Muscle of leg (tissue), 11 donors: ENCODE measurements around the gene MAP7. TPM values are rescaled to one million over a fixed set of nuclear protein-coding genes. Genes with fewer than 3 reads are reported as not detected.

Experiments used
- DNase-seq: peaks from one replicate; pipeline ENCODE4 v3.0.0; 2013
- H3K27ac ChIP-seq: one replicate; pipeline ENCODE4 v1.5.1; 2013; ENCODE audit warnings: mild to moderate bottlenecking, low read length, control low read depth
- H3K27me3 ChIP-seq: one replicate; pipeline ENCODE4 v1.6.1; 2013; ENCODE audit warnings: low read length; ENCODE audit not compliant: control insufficient read depth, insufficient read depth
- H3K36me3 ChIP-seq: one replicate; pipeline ENCODE4 v1.6.1; 2013; ENCODE audit warnings: low read length; ENCODE audit not compliant: control insufficient read depth, insufficient read depth
- H3K4me1 ChIP-seq: one replicate; pipeline ENCODE4 v1.6.1; 2013; ENCODE audit warnings: low read length; ENCODE audit not compliant: control insufficient read depth, insufficient read depth
- H3K4me3 ChIP-seq: one replicate; pipeline ENCODE4 v1.5.1; 2013; ENCODE audit warnings: low read length, control low read depth
- H3K9me3 ChIP-seq: replicated peaks from 2 replicates; pipeline ENCODE4 v1.6.1; 2013; ENCODE audit warnings: low read depth, low read length; ENCODE audit not compliant: control insufficient read depth
- WGBS: methylation state at CpG from one replicate; pipeline ENCODE4 v1.1.5; 2013; ENCODE audit warnings: missing lambda C conversion rate; ENCODE audit not compliant: insufficient coverage; 5-methylcytosine and 5-hydroxymethylcytosine counted together
- polyA plus RNA-seq, 8 donors: library from polyadenylated mRNA; unstranded; fragments of 120-200 nt; gene quantifications; one replicate each; pipeline versions ENCODE4 v1.2.1 to v1.2.3, GENCODE V29; 2013; ENCODE audit warnings: inconsistent platforms in 1 of 8, low replicate concordance in 1 of 8; ENCODE audit not compliant: insufficient read length in 8 of 8, insufficient read depth in 1 of 8
- total RNA-seq: library from RNA; stranded (reverse); fragments of 120-200 nt; gene quantifications from one replicate; pipeline ENCODE4 v1.2.4, GENCODE V29; 2013

MAP7 gene
- total and polyA plus RNA-seq, 9 donors = 0.14 to 1.9 (median 0.48) TPM

DNA sequence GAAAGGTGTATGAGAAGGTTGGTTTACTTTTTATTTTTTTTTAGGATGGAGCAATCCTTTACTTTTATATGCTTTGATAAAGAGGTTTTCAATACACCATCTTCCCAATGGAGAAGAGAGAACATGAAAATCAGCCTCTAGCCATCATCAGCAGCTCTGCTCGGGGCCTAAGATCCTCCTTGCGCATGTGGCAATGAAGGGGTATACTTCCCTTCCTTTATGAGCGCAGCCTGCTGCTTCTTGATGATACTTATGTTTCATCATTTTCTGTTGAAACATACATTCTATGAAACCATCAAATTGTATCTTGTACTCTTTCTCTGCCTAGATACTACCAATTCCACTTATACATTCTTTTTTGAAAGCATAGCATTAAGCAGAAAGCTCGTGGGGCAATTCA lies 74.5 kb downstream of the MAP7 start:
- no peak for DNase-seq
- Histone ChIP-seq H3K27ac (no peak overlapping the region), H3K4me3 (no peak overlapping the region), H3K27me3 (no peaks in the 10 kb centered on the region), H3K36me3 (no peaks in the 10 kb centered on the region), H3K9me3 (no peaks in the 10 kb centered on the region), H3K4me1 (no peaks in the 10 kb centered on the region)
- 80% methylated on average over 2 of the region's 4 CpGs for WGBS

DNA sequence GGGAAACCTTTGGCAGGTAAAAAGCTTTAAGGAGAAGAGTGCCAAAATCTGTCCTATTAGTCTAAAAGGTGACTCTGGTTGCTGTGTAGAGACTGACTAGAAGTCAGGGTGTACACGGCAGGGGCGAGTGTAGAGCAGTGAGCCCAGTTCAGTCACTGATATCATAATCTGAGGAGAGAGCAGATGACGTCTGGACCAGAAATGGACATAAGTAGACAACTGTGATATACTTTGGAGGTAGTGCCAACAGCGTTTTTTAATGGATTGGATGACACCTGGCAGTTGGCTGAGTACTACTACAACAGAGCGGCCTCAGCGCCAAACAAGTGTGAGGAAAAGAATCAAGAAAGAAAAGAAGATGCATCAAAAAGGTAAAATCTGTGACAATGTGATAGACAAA lies 76.0 kb downstream of the MAP7 start:
- no peak overlapping the region for H3K27ac ChIP-seq
- no peaks in the 10 kb centered on the region for H3K27me3 ChIP-seq
- no peak overlapping the region for H3K4me3 ChIP-seq
- WGBS = 86% methylated on average over 6 of the region's 6 CpGs
- no peak for DNase-seq
- no peaks in the 10 kb centered on the region for H3K9me3 ChIP-seq
- H3K4me1 ChIP-seq = no peaks in the 10 kb centered on the region
- no peaks in the 10 kb centered on the region for H3K36me3 ChIP-seq

DNA sequence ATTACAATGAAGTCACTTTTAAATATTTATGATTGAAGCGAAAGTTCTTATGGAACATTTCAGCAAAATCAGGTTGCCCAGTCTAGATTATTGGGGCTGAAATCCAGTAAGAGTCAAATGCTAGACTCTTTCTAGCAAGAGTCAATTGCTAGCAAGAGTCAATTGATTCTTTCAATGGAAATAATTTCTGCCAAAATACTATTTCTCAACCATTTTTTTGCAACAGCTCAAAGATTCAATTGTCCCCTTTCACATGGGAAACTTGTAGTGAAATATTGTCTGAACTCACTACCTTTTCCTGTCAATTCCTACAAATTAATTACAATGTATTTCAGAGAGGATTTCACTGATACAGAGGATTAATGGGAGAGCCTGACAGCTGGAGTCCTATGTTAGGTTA lies 78.3 kb downstream of the MAP7 start:
- no peaks in the 10 kb centered on the region for H3K27me3 ChIP-seq
- no peak overlapping the region for H3K27ac ChIP-seq
- no peak overlapping the region for H3K4me3 ChIP-seq
- no peak for DNase-seq
- no CpG with 5 or more reads among the region's 1 CpG for WGBS
- no peaks in the 10 kb centered on the region for H3K36me3 ChIP-seq
- H3K9me3 ChIP-seq = no peaks in the 10 kb centered on the region
- H3K4me1 ChIP-seq = no peaks in the 10 kb centered on the region

DNA sequence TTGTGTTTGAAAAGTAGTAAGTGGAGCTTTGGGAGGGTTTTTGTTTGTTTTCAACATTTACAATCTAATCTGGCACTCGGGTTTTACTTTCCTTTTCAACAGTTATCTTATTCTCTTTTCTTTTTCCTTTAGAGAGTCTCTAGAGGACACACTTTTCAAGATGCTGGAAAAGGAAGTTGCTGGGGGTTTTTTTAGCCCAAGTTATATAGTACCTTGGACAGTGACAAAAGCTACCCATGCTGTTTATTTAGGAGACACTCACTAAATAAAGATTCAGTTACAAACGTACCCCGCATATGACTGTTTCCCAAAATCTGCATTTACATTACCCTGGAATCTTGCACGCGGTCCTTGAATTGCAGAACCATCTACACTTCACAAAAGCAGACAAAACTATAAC lies 78.8 kb downstream of the MAP7 start:
- H3K36me3 ChIP-seq = no peaks in the 10 kb centered on the region
- DNase-seq = peak; percentile 3
- WGBS = 56% methylated on average over 4 of the region's 5 CpGs
- H3K27me3 ChIP-seq = no peaks in the 10 kb centered on the region
- H3K4me3 ChIP-seq = no peak overlapping the region
- H3K27ac ChIP-seq = no peak overlapping the region
- no peaks in the 10 kb centered on the region for H3K9me3 ChIP-seq
- no peaks in the 10 kb centered on the region for H3K4me1 ChIP-seq

DNA sequence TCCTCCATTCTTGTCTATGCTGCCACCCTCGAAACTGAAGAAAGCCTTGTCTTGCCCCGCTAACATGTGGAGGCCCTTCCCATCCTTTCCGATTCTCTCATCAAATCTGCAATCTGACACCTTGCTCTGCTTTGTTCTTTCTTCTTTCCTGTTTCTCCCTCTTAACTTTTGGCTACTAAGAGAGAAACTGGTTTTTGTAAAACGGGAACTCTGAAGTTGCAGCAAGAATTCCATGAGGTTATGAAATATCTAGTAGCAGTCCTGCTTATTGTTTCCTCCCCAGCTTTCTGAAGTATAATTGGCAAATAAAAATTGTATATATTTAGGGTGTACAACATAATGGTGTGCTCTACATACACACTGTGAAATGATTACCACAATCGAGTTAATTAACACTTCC lies 80.2 kb downstream of the MAP7 start:
- no peaks in the 10 kb centered on the region for H3K4me1 ChIP-seq
- H3K4me3 ChIP-seq = no peak overlapping the region
- no peaks in the 10 kb centered on the region for H3K36me3 ChIP-seq
- 60% methylated on average over 3 of the region's 5 CpGs for WGBS
- no peaks in the 10 kb centered on the region for H3K9me3 ChIP-seq
- H3K27me3 ChIP-seq = no peaks in the 10 kb centered on the region
- no peak for DNase-seq
- H3K27ac ChIP-seq = no peak overlapping the region

DNA sequence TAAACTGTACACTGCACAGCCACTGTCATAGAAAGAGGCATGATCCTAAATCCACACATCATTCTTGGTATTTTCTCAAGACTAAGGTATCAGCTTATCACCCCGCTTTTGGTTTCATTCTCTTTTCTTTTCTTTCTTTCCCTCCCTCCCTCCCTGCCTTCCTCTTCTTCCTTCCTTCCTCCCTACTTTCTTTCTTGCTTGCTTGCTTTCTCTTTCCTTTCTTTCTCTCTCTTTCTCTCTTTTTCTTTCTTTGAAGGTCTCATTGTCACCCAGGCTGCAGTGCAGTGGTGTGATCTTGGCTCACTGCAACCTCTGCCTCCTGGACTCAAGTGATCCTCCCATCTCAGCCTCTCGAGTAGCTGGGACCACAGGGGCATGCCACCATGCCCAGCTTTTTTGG lies 81.1 kb downstream of the MAP7 start:
- no peak for DNase-seq
- H3K9me3 ChIP-seq = no peaks in the 10 kb centered on the region
- no peak overlapping the region for H3K27ac ChIP-seq
- H3K36me3 ChIP-seq = no peaks in the 10 kb centered on the region
- 100% methylated on average over 1 of the region's 2 CpGs for WGBS
- H3K27me3 ChIP-seq = no peaks in the 10 kb centered on the region
- no peaks in the 10 kb centered on the region for H3K4me1 ChIP-seq
- no peak overlapping the region for H3K4me3 ChIP-seq

DNA sequence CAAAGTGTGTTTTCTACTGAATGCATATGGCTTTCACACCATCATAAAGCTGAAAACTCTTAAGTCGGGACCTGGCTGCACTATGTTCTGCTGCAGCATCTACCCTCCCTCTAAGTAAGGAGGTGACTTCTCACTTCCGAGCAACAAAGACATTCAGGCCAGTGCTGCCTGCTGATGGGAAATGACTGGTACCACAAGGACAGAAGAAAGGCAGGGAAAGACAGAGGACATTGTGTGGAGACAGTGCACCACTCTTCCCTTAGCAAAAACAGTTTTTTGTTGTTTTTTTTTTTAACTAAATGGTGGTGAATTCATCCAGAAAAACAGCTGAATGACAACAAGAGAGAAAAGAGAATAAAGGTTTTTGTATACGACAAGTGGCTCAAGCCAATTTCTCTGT lies 81.5 kb downstream of the MAP7 start:
- no peaks in the 10 kb centered on the region for H3K9me3 ChIP-seq
- no peak overlapping the region for H3K27ac ChIP-seq
- H3K36me3 ChIP-seq = no peaks in the 10 kb centered on the region
- H3K27me3 ChIP-seq = no peaks in the 10 kb centered on the region
- no peaks in the 10 kb centered on the region for H3K4me1 ChIP-seq
- DNase-seq = no peak
- WGBS = no CpG with 5 or more reads among the region's 3 CpGs
- no peak overlapping the region for H3K4me3 ChIP-seq

DNA sequence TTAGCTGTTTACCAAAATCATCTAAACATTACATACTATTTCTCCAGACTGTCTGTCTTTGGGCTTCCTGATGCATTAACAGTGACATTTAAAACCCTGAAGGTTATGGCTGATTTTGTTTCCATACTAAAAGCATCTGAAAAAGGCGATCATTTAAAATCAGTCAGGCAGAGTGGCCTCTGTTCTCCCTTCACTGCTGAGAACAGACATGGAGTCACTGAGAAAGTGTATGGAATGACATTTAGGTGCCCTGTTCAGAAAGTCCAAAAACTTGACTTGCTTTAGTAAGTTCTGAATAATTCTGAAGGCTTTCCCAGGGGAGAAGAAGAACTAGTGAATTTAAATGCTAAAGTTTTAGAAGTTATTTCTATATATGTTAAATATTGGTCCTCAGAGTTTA lies 83.0 kb downstream of the MAP7 start:
- Histone ChIP-seq H3K9me3 (no peaks in the 10 kb centered on the region), H3K4me3 (no peak overlapping the region), H3K27ac (no peak overlapping the region), H3K27me3 (no peaks in the 10 kb centered on the region), H3K4me1 (no peaks in the 10 kb centered on the region), H3K36me3 (no peaks in the 10 kb centered on the region)
- WGBS = 100% methylated on average over 1 of the region's 1 CpG
- DNase-seq = no peak

DNA sequence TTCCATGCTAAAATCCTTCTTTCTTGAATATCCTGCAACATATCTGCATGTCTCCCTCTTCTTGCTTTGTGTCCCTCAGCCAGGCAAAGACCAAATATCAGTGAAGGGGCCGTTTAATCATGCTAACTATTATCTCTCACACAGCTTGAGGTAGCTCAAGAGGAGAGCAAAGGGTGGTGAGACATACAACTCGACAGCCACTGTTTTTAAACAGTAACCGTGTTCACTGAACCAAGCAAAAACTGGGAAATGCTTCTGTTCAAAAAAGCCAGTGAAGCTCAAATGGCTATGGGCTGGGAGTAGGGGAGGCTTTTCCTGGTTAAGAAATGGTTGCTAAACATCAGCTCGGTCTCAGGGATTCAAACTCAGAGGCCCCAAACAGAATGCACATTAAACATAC lies 83.4 kb downstream of the MAP7 start:
- no peaks in the 10 kb centered on the region for H3K9me3 ChIP-seq
- H3K27me3 ChIP-seq = no peaks in the 10 kb centered on the region
- WGBS = no CpG with 5 or more reads among the region's 4 CpGs
- no peaks in the 10 kb centered on the region for H3K36me3 ChIP-seq
- no peak overlapping the region for H3K27ac ChIP-seq
- H3K4me3 ChIP-seq = no peak overlapping the region
- no peaks in the 10 kb centered on the region for H3K4me1 ChIP-seq
- DNase-seq = no peak

DNA sequence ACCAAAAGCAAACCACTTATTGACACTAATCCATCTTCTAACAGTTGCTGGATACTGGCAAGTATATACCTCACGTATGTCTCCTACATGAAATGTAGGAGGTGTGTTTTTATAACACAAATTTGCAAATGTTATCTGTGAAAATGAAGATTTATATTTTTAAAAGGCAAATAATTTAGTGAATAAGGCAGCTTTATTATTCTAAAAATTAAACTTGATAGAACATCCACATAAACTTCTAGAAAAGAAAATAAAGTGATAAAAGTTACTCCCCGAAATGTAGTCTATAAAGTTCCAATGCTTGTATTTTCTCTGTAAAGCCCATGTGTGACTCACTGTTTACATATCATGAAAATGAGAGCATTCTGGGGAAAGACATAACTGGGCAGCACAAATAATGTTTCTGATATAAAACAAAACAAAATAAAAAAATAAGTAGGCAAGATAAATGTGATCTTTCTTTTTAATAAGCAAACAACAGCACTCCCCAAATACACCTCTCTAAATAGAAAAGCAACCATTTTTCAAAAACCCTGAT lies 84.4 kb downstream of the MAP7 start:
- H3K27ac ChIP-seq = no peak overlapping the region
- DNase-seq = no peak
- H3K9me3 ChIP-seq = no peaks in the 10 kb centered on the region
- H3K4me1 ChIP-seq = no peaks in the 10 kb centered on the region
- no peaks in the 10 kb centered on the region for H3K27me3 ChIP-seq
- no CpG with 5 or more reads among the region's 2 CpGs for WGBS
- H3K4me3 ChIP-seq = no peak overlapping the region
- no peaks in the 10 kb centered on the region for H3K36me3 ChIP-seq

DNA sequence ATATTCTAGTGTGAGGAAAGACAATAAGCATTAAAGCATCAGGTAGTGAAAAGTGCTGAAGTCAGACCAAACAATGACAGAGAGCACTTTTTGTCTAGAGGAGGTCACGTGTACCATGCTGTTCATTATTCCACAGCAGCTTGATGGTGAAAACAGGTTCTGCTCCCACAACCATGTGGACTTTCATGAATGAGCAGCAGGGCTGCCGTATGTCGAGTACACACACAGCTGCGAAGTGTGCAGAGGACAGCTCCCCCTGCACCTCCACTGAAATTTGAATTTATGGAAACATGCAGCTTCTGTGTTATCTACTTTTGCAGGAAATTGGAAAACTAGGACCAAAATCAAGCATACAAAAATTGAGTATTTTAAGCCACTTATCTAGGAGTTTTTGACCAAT lies 85.3 kb downstream of the MAP7 start:
- H3K36me3 ChIP-seq = no peaks in the 10 kb centered on the region
- WGBS = 45% methylated on average over 1 of the region's 4 CpGs
- no peak overlapping the region for H3K27ac ChIP-seq
- no peaks in the 10 kb centered on the region for H3K27me3 ChIP-seq
- no peak overlapping the region for H3K4me3 ChIP-seq
- H3K4me1 ChIP-seq = no peaks in the 10 kb centered on the region
- H3K9me3 ChIP-seq = no peaks in the 10 kb centered on the region
- no peak for DNase-seq
